ENCODE data around the gene ARHGAP40.

ARHGAP40 gene

DNA sequence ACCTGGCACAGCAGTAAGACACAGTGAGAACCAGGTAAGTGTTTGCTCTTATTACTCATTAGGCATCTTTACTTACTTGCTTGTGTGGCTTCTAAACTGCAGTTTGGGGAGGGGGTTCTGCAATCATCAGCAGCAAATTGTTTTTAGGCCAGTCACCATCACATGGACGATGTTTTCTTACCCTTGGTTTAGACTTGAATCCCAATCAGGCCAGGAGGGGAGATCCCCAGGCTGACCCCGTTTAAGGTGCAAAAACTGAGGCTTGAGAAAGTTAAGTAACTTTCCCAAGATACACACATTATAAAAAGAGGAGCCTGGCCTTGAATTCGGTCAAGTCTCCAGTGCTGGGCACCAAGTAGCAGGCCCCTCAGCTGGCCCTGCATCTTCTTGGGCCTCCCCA is 70.9 kb downstream of the ARHGAP40 start:
- Histone ChIP-seq H3K9me3 (ENCODE audit: control insufficient read depth, low read length) (no peaks in the 10 kb centered on the region), H3K4me1 (ENCODE audit: control insufficient read depth, insufficient read depth, low read length, poor library complexity, severe bottlenecking) (peaks cover 12% of the 10 kb centered on the region), H3K36me3 (ENCODE audit: control insufficient read depth, insufficient read depth, low read length) (no peaks in the 10 kb centered on the region), H3K27ac (ENCODE audit: insufficient read depth, low read length, poor library complexity, severe bottlenecking) (no peak overlapping the region), H3K4me3 (ENCODE audit: insufficient read depth, low read depth, low read length, poor library complexity, severe bottlenecking) (no peak overlapping the region), H3K27me3 (replicated peaks; ENCODE audit: control insufficient read depth, insufficient read depth, low read length, poor library complexity, severe bottlenecking) (peaks cover 15% of the 10 kb centered on the region)
- no peak for DNase-seq

GRCh38 chr20:38673261-38673660 is 71.7 kb downstream of the ARHGAP40 start:
- Histone ChIP-seq H3K4me1 (ENCODE audit: control insufficient read depth, insufficient read depth, low read length, poor library complexity, severe bottlenecking) (peaks cover 12% of the 10 kb centered on the region), H3K36me3 (ENCODE audit: control insufficient read depth, insufficient read depth, low read length) (no peaks in the 10 kb centered on the region), H3K9me3 (ENCODE audit: control insufficient read depth, low read length) (no peaks in the 10 kb centered on the region), H3K27ac (ENCODE audit: insufficient read depth, low read length, poor library complexity, severe bottlenecking) (no peak overlapping the region), H3K4me3 (ENCODE audit: insufficient read depth, low read depth, low read length, poor library complexity, severe bottlenecking) (peak overlapping the region; percentile 52), H3K27me3 (replicated peaks; ENCODE audit: control insufficient read depth, insufficient read depth, low read length, poor library complexity, severe bottlenecking) (peaks cover 15% of the 10 kb centered on the region)
- DNase-seq = no peak

GRCh38 chr20:38673725-38674091 is 72.1 kb downstream of the ARHGAP40 start:
- Histone ChIP-seq H3K4me1 (ENCODE audit: control insufficient read depth, insufficient read depth, low read length, poor library complexity, severe bottlenecking) (peaks cover 12% of the 10 kb centered on the region), H3K27me3 (replicated peaks; ENCODE audit: control insufficient read depth, insufficient read depth, low read length, poor library complexity, severe bottlenecking) (peaks cover 15% of the 10 kb centered on the region), H3K9me3 (ENCODE audit: control insufficient read depth, low read length) (no peaks in the 10 kb centered on the region), H3K27ac (ENCODE audit: insufficient read depth, low read length, poor library complexity, severe bottlenecking) (no peak overlapping the region), H3K36me3 (ENCODE audit: control insufficient read depth, insufficient read depth, low read length) (no peaks in the 10 kb centered on the region), H3K4me3 (ENCODE audit: insufficient read depth, low read depth, low read length, poor library complexity, severe bottlenecking) (peak overlapping the region; percentile 52)
- no peak for DNase-seq

GRCh38 chr20:38674092-38674764 is 72.6 kb downstream of the ARHGAP40 start:
- Histone ChIP-seq H3K4me1 (ENCODE audit: control insufficient read depth, insufficient read depth, low read length, poor library complexity, severe bottlenecking) (peaks cover 12% of the 10 kb centered on the region), H3K36me3 (ENCODE audit: control insufficient read depth, insufficient read depth, low read length) (no peaks in the 10 kb centered on the region), H3K9me3 (ENCODE audit: control insufficient read depth, low read length) (no peaks in the 10 kb centered on the region), H3K4me3 (ENCODE audit: insufficient read depth, low read depth, low read length, poor library complexity, severe bottlenecking) (peak overlapping the region; percentile 52), H3K27ac (ENCODE audit: insufficient read depth, low read length, poor library complexity, severe bottlenecking) (no peak overlapping the region), H3K27me3 (replicated peaks; ENCODE audit: control insufficient read depth, insufficient read depth, low read length, poor library complexity, severe bottlenecking) (peaks cover 15% of the 10 kb centered on the region)
- DNase-seq = peak; percentile 22 to 50 (median 43)

GRCh38 chr20:38674765-38675133 is 73.1 kb downstream of the ARHGAP40 start:
- Histone ChIP-seq H3K27ac (ENCODE audit: insufficient read depth, low read length, poor library complexity, severe bottlenecking) (no peak overlapping the region), H3K9me3 (ENCODE audit: control insufficient read depth, low read length) (no peaks in the 10 kb centered on the region)

DNA sequence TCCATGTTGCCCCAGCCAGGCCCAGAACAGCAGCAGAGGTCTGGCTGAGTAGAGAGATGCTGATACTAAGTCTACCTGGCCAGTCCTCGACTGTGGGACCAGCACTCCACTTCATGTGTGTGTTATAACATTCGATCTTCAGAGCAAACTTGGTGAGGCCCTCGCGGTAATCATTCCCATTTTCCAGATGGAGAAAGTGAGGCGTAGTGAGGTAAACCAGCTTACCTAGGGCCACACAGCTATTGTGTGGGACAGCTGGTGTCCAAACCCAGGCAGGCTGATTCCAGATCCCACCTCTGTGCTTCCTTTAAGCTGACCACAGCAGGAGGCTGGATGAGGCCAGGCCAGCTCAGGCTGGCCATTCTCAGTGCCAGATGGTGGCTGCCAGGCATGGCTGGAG is 75.0 kb downstream of the ARHGAP40 start:
- no peak overlapping the region for H3K27ac ChIP-seq (ENCODE audit: insufficient read depth, low read length, poor library complexity, severe bottlenecking)
- H3K36me3 ChIP-seq (ENCODE audit: control insufficient read depth, insufficient read depth, low read length) = no peaks in the 10 kb centered on the region
- H3K4me1 ChIP-seq (ENCODE audit: control insufficient read depth, insufficient read depth, low read length, poor library complexity, severe bottlenecking) = peaks cover 12% of the 10 kb centered on the region
- no peaks in the 10 kb centered on the region for H3K9me3 ChIP-seq (ENCODE audit: control insufficient read depth, low read length)
- peaks cover 8% of the 10 kb centered on the region for H3K27me3 ChIP-seq (replicated peaks; ENCODE audit: control insufficient read depth, insufficient read depth, low read length, poor library complexity, severe bottlenecking)
- H3K4me3 ChIP-seq (ENCODE audit: insufficient read depth, low read depth, low read length, poor library complexity, severe bottlenecking) = no peak overlapping the region
- DNase-seq = no peak

More at GRCh38 chr20:38674765-38675133, 73.1 kb downstream of the ARHGAP40 start:
- peaks cover 12% of the 10 kb centered on the region for H3K4me1 ChIP-seq (ENCODE audit: control insufficient read depth, insufficient read depth, low read length, poor library complexity, severe bottlenecking)
- peaks cover 15% of the 10 kb centered on the region for H3K27me3 ChIP-seq (replicated peaks; ENCODE audit: control insufficient read depth, insufficient read depth, low read length, poor library complexity, severe bottlenecking)
- no peaks in the 10 kb centered on the region for H3K36me3 ChIP-seq (ENCODE audit: control insufficient read depth, insufficient read depth, low read length)
- peak overlapping the region; percentile 52 for H3K4me3 ChIP-seq (ENCODE audit: insufficient read depth, low read depth, low read length, poor library complexity, severe bottlenecking)
- DNase-seq = no peak

GRCh38 chr20:38680500-38681306 is 79.1 kb downstream of the ARHGAP40 start:
- H3K36me3 ChIP-seq (ENCODE audit: control insufficient read depth, insufficient read depth, low read length) = no peaks in the 10 kb centered on the region
- H3K27ac ChIP-seq (ENCODE audit: insufficient read depth, low read length, poor library complexity, severe bottlenecking) = no peak overlapping the region
- no peaks in the 10 kb centered on the region for H3K9me3 ChIP-seq (ENCODE audit: control insufficient read depth, low read length)
- H3K27me3 ChIP-seq (replicated peaks; ENCODE audit: control insufficient read depth, insufficient read depth, low read length, poor library complexity, severe bottlenecking) = peaks cover 6% of the 10 kb centered on the region
- no peaks in the 10 kb centered on the region for H3K4me1 ChIP-seq (ENCODE audit: control insufficient read depth, insufficient read depth, low read length, poor library complexity, severe bottlenecking)
- no peak overlapping the region for H3K4me3 ChIP-seq (ENCODE audit: insufficient read depth, low read depth, low read length, poor library complexity, severe bottlenecking)
- no peak for DNase-seq

- peaks cover 13% of the 10 kb centered on the region for H3K27me3 ChIP-seq (replicated peaks; ENCODE audit: control insufficient read depth, insufficient read depth, low read length, poor library complexity, severe bottlenecking)
- no peaks in the 10 kb centered on the region for H3K9me3 ChIP-seq (ENCODE audit: control insufficient read depth, low read length)
- no peaks in the 10 kb centered on the region for H3K36me3 ChIP-seq (ENCODE audit: control insufficient read depth, insufficient read depth, low read length)
- no peak overlapping the region for H3K4me3 ChIP-seq (ENCODE audit: insufficient read depth, low read depth, low read length, poor library complexity, severe bottlenecking)
- DNase-seq = no peak
- no peaks in the 10 kb centered on the region for H3K4me1 ChIP-seq (ENCODE audit: control insufficient read depth, insufficient read depth, low read length, poor library complexity, severe bottlenecking)
- H3K27ac ChIP-seq (ENCODE audit: insufficient read depth, low read length, poor library complexity, severe bottlenecking) = no peak overlapping the region
These were observed 83.7 kb downstream of the ARHGAP40 start for GRCh38 chr20:38685271-38685670.

GRCh38 chr20:38685853-38686473 is 84.4 kb downstream of the ARHGAP40 start:
- no peaks in the 10 kb centered on the region for H3K9me3 ChIP-seq (ENCODE audit: control insufficient read depth, low read length)
- peaks cover 13% of the 10 kb centered on the region for H3K27me3 ChIP-seq (replicated peaks; ENCODE audit: control insufficient read depth, insufficient read depth, low read length, poor library complexity, severe bottlenecking)
- no peak overlapping the region for H3K27ac ChIP-seq (ENCODE audit: insufficient read depth, low read length, poor library complexity, severe bottlenecking)
- H3K4me1 ChIP-seq (ENCODE audit: control insufficient read depth, insufficient read depth, low read length, poor library complexity, severe bottlenecking) = no peaks in the 10 kb centered on the region
- H3K36me3 ChIP-seq (ENCODE audit: control insufficient read depth, insufficient read depth, low read length) = no peaks in the 10 kb centered on the region
- DNase-seq = no peak
- no peak overlapping the region for H3K4me3 ChIP-seq (ENCODE audit: insufficient read depth, low read depth, low read length, poor library complexity, severe bottlenecking)

Data from effector memory CD4-positive, alpha-beta T cell (primary cell).